HepG2 (cell line): ENCODE results near the gene CDC42SE1. TPM values are rescaled to one million over a fixed set of nuclear protein-coding genes. Genes with fewer than 3 reads are reported as not detected.
A peak's percentile ranks its signal among the peaks of the same experiment; 100 is the strongest.

Experiments
- ASH2L ChIP-seq: fragments of 300-600, 200-600 bp; sonication (generic); IDR thresholded peaks from 2 replicates; pipeline ENCODE4 v1.7.0; 2017; ENCODE audit warnings: low read depth, mild to moderate bottlenecking, moderate library complexity, mixed read lengths, low read length; ENCODE audit not compliant: insufficient read length
- ELF3 ChIP-seq: IDR thresholded peaks from 2 replicates; pipeline ENCODE4 v1.6.1; 2016; ENCODE audit warnings: missing genetic modification reagents, missing compliant biosample characterization
- FOSL2 ChIP-seq: sonication (generic); formaldehyde crosslinking; IDR thresholded peaks from 2 replicates; pipeline ENCODE4 v1.4.0; 2020; ENCODE audit warnings: missing genetic modification reagents
- FOXP1 ChIP-seq, 2 experiments: fragments of 450-650 bp in 1 of 2; IDR thresholded peaks; 2 replicates each; pipeline ENCODE4 v1.6.1; 2017 to 2018; ENCODE audit warnings: antibody characterized with exemption in 1 of 2
- KDM3A ChIP-seq: IDR thresholded peaks from 2 replicates; pipeline ENCODE4 v1.6.1; 2018; ENCODE audit warnings: low read depth, missing compliant biosample characterization
- MED1 ChIP-seq: sonication (generic); formaldehyde crosslinking; IDR thresholded peaks from 2 replicates; pipeline ENCODE4 v1.4.0; 2020; ENCODE audit warnings: missing genetic modification reagents
- NFIC ChIP-seq: IDR thresholded peaks from 2 replicates; pipeline ENCODE4 v1.6.1; 2012; ENCODE audit warnings: mild to moderate bottlenecking, low read length, inconsistent platforms
- PATZ1 ChIP-seq: sonication (generic); formaldehyde crosslinking; IDR thresholded peaks from 2 replicates; pipeline ENCODE4 v1.4.0; 2020; ENCODE audit warnings: missing genetic modification reagents
- POLR2G ChIP-seq: fragments of 200-400 bp; formaldehyde crosslinking; IDR thresholded peaks from 2 replicates; pipeline ENCODE4 v1.6.1; 2018; ENCODE audit warnings: mild to moderate bottlenecking, low read depth, low read length, moderate library complexity
- SMC3 ChIP-seq: IDR thresholded peaks from 2 replicates; pipeline ENCODE4 v1.6.1; 2011; ENCODE audit warnings: low read length, improper control_type of control experiment
- SRF ChIP-seq: IDR thresholded peaks from 2 replicates; pipeline ENCODE4 v1.6.1; 2011; ENCODE audit warnings: mild to moderate bottlenecking, low read depth, low read length, moderate library complexity
- TBP ChIP-seq: sonication (generic); formaldehyde crosslinking; IDR thresholded peaks from 2 replicates; pipeline ENCODE4 v1.5.0; 2020; ENCODE audit warnings: missing genetic modification reagents
- TEAD3 ChIP-seq: optimal IDR thresholded peaks from 2 replicates; pipeline ENCODE3; 2016; ENCODE audit warnings: borderline replicate concordance
- THAP11 ChIP-seq: IDR thresholded peaks from 2 replicates; pipeline ENCODE4 v1.6.1; 2016; ENCODE audit warnings: missing biosample characterization, missing genetic modification reagents
- YEATS2 ChIP-seq: sonication (generic); formaldehyde crosslinking; IDR thresholded peaks from 2 replicates; pipeline ENCODE4 v1.4.0; 2020; ENCODE audit warnings: missing genetic modification reagents, borderline replicate concordance
- ZBTB20 ChIP-seq: sonication (generic); formaldehyde crosslinking; IDR thresholded peaks from 2 replicates; pipeline ENCODE4 v1.8.1; 2023; ENCODE audit warnings: missing genetic modification reagents, low read depth, mild to moderate bottlenecking, borderline replicate concordance
- ZFP36L1 ChIP-seq: sonication (generic); formaldehyde crosslinking; IDR thresholded peaks from 2 replicates; pipeline ENCODE4 v1.8.0; 2022; ENCODE audit warnings: mild to moderate bottlenecking, missing genetic modification reagents, moderate library complexity
- ZKSCAN1 ChIP-seq: fragments of 150-350 bp; IDR thresholded peaks from 2 replicates; pipeline ENCODE4 v1.6.1; 2014; ENCODE audit warnings: low read length
- ZNF350 ChIP-seq: sonication (generic); formaldehyde crosslinking; IDR thresholded peaks from 2 replicates; pipeline ENCODE4 v1.4.0; 2020; ENCODE audit warnings: mild to moderate bottlenecking, low read depth, missing genetic modification reagents, borderline replicate concordance
- ZNF562 ChIP-seq: sonication (generic); formaldehyde crosslinking; IDR thresholded peaks from 2 replicates; pipeline ENCODE4 v1.8.0; 2022; ENCODE audit warnings: missing genetic modification reagents, borderline replicate concordance
- ZNF710 ChIP-seq: sonication (generic); formaldehyde crosslinking; IDR thresholded peaks from 2 replicates; pipeline ENCODE4 v1.5.0; 2020; ENCODE audit warnings: mild to moderate bottlenecking, missing genetic modification reagents, borderline replicate concordance
- ZNF788 ChIP-seq: sonication (generic); formaldehyde crosslinking; IDR thresholded peaks from 2 replicates; pipeline ENCODE4 v1.5.0; 2020; ENCODE audit warnings: mild to moderate bottlenecking, missing genetic modification reagents, borderline replicate concordance
- ZNF883 ChIP-seq: sonication (generic); formaldehyde crosslinking; IDR thresholded peaks from 2 replicates; pipeline ENCODE4 v1.5.1; 2020; ENCODE audit warnings: mild to moderate bottlenecking, missing genetic modification reagents; ENCODE audit errors: not compliant biosample characterization
- polyA plus RNA-seq, 8 experiments: library from polyadenylated mRNA; depleted of rRNA in 3 of 8; stranded (reverse) in 7 of 8; unstranded in 1 of 8; fragments of >200 nt; fragmentation: Illumina TruSeq in 4 of 8; extraction: Trizol in 4 of 8; gene quantifications; 2 replicates each; pipeline versions ENCODE4 v1.2.1 to v1.2.3, GENCODE V29; 2011 to 2016; ENCODE audit warnings: low read depth in 4 of 8, missing spikeins in 1 of 8, mixed read lengths in 1 of 8; ENCODE audit not compliant: insufficient read depth in 1 of 8
- total RNA-seq, 5 experiments: library from RNA; depleted of rRNA; stranded (reverse); fragments of >200 nt; fragmentation: Illumina TruSeq; extraction: Trizol; gene quantifications; 2 replicates each; pipeline ENCODE4 v1.2.3, GENCODE V29; 2016; ENCODE audit warnings: low read depth in 1 of 5

Gene CDC42SE1
- total and polyA plus RNA-seq, 2 of the 13 experiments (the other 11 are each of a cell fraction or from before 2014, with no cell fraction given) = 17.6 to 17.9 TPM

GRCh38 chr1:151006327-151007052 is 52.9 kb downstream of the CDC42SE1 start, which contains the start of gene MINDY1 (continued):
- no peak for TF ChIP-seq FOXP1 (IDR thresholded peaks at IDR 0.05)
- TF ChIP-seq FOXP1 (CRISPR knock-in tag; IDR thresholded peaks at IDR 0.05) = peak; percentile 39; the same call in 1 of the 2 replicates
- no peak for TF ChIP-seq ZKSCAN1
- TF ChIP-seq ZFP36L1 = no peak
- no peak for TF ChIP-seq ZNF562 (CRISPR knock-in tag)
- peak; percentile 67; the same call in 1 of the 2 replicates for TF ChIP-seq KDM3A (CRISPR knock-in tag)
- TF ChIP-seq FOSL2 = peak; percentile 30; the same call in 1 of the 2 replicates
- TF ChIP-seq ZNF350 = no peak
- TF ChIP-seq TBP (CRISPR knock-in tag) = no peak
- 0 out of 2 replicates have a peak, but pooled peaks have one; percentile 35 for TF ChIP-seq PATZ1 (CRISPR knock-in tag)
- TF ChIP-seq SMC3 = peak; percentile 64
- TF ChIP-seq TEAD3 = peak; percentile 15
- TF ChIP-seq ZNF883 (CRISPR knock-in tag) = peak; percentile 73
- TF ChIP-seq MED1 (CRISPR knock-in tag) = peak; percentile 32; the same call in 1 of the 2 replicates
- no peak for TF ChIP-seq NFIC
- no peak for TF ChIP-seq ZBTB20 (CRISPR knock-in tag)
- peak; percentile 75 for TF ChIP-seq THAP11
- peak; percentile 97 for TF ChIP-seq ZNF710 (CRISPR knock-in tag)
- TF ChIP-seq ELF3 (CRISPR knock-in tag) = peak; percentile 57
- peak; percentile 79 for TF ChIP-seq POLR2G
- TF ChIP-seq ASH2L = peak; percentile 30
- peak; percentile 51; the same call in 1 of the 2 replicates for TF ChIP-seq YEATS2 (CRISPR knock-in tag)
- TF ChIP-seq SRF = 0 out of 2 replicates have a peak, but pooled peaks have one; percentile 2
- peak; percentile 49; the same call in 1 of the 2 replicates for TF ChIP-seq ZNF788 (CRISPR knock-in tag)
